Breast epithelium (tissue), 3 donors: Measurements from ENCODE around the gene LUC7L3.

ENCODE experiments used
- CTCF ChIP-seq, 3 donors: fragments of 450-650 bp; IDR thresholded peaks; one replicate each; pipeline ENCODE4 v1.5.1; 2016 to 2017; ENCODE audit warnings: antibody characterized with exemption in 3 of 3, mild to moderate bottlenecking in 3 of 3, moderate library complexity in 3 of 3
- POLR2A ChIP-seq: fragments of 450-650 bp; IDR thresholded peaks from one replicate; pipeline ENCODE4 v1.6.1; 2016; ENCODE audit warnings: antibody characterized with exemption, mild to moderate bottlenecking, moderate library complexity
- POLR2AphosphoS5 ChIP-seq, 3 donors: sonication (generic); formaldehyde crosslinking; IDR thresholded peaks; one replicate each; pipeline ENCODE4 v1.6.1; 2017; ENCODE audit warnings: antibody characterized with exemption in 3 of 3

GRCh38 chr17:50679008-50679544 is 40.3 kb upstream of the LUC7L3 start:
- TF ChIP-seq CTCF (IDR thresholded peaks at IDR 0.05) (no peak), POLR2A (no peak), POLR2AphosphoS5 (IDR thresholded peaks at IDR 0.05) (no peak)
